CD4-positive, alpha-beta T cell (primary cell): Measurements from ENCODE around the gene KCNH2. TPM values are rescaled to one million over a fixed set of nuclear protein-coding genes. Genes with fewer than 3 reads are reported as not detected.
"Not testable (repeated sequence)": the region's sequence is repeated elsewhere in the genome, so short reads cannot be mapped to it uniquely, and the experiment has no call there.

Source experiments
- ATAC-seq: fragments of 200-7000 bp; cut with Tn5 transposase; one replicate; pipeline ENCODE4 v1.10.0; 2022; ENCODE audit warnings: mild to moderate bottlenecking; ENCODE audit not compliant: poor library complexity
- CTCF ChIA-PET: fragments of 350-600 bp; sonication (Branson Sonifier 250); formaldehyde crosslinking; loops from one replicate; lab custom pipeline; 2021; ENCODE audit warnings: antibody characterized with exemption, inconsistent platforms; lab: Charles Lee
- POLR2A ChIA-PET: fragments of 350-600 bp; sonication (Branson Sonifier 250); formaldehyde crosslinking; loops from one replicate; lab custom pipeline; 2021; ENCODE audit warnings: antibody characterized with exemption, inconsistent platforms; lab: Charles Lee
- DNase-seq, 14 experiments: peaks; one replicate each; pipeline ENCODE4 v3.0.0-alpha.2; 2013 to 2020; ENCODE audit warnings: mixed read lengths in 2 of 14
- H3K27ac ChIP-seq, 2 donors: one replicate each; pipeline versions ENCODE4 v1.5.1 to v1.7.0; 2013; ENCODE audit warnings: low read length in 2 of 2, low read depth in 1 of 2, mild to moderate bottlenecking in 1 of 2
- H3K27me3 ChIP-seq, 2 experiments: 1 replicate in 1 of 2; 2 replicates in 1 of 2; pipeline versions ENCODE4 v1.6.1 to v1.7.0; 2013; ENCODE audit warnings: low read length in 2 of 2, control low read depth in 1 of 2, mild to moderate bottlenecking in 1 of 2, moderate library complexity in 1 of 2; ENCODE audit not compliant: insufficient read depth in 2 of 2, control insufficient read depth in 1 of 2
- H3K36me3 ChIP-seq: one replicate; pipeline ENCODE4 v1.6.1; 2013; ENCODE audit warnings: low read length, control low read depth; ENCODE audit not compliant: insufficient read depth
- H3K4me1 ChIP-seq: one replicate; pipeline ENCODE4 v1.6.1; 2013; ENCODE audit warnings: low read length, control low read depth; ENCODE audit not compliant: insufficient read depth
- H3K4me3 ChIP-seq: one replicate; pipeline ENCODE4 v1.5.1; 2013; ENCODE audit warnings: mild to moderate bottlenecking, low read length, moderate library complexity
- H3K9me3 ChIP-seq, 2 experiments: 1 replicate in 1 of 2; 2 replicates in 1 of 2; pipeline versions ENCODE4 v1.6.1 to v1.7.0; 2013; ENCODE audit warnings: low read length in 2 of 2, mild to moderate bottlenecking in 2 of 2, control low read depth in 1 of 2, moderate library complexity in 1 of 2; ENCODE audit not compliant: control insufficient read depth in 1 of 2, insufficient read depth in 1 of 2
- H3K27ac Mint-ChIP-seq: one replicate; pipeline ENCODE4 v1.8.0; 2020; ENCODE audit warnings: mixed read lengths
- H3K27me3 Mint-ChIP-seq: one replicate; pipeline ENCODE4 v1.8.0; 2021; ENCODE audit warnings: mixed read lengths
- H3K36me3 Mint-ChIP-seq: one replicate; pipeline ENCODE4 v1.8.0; 2021; ENCODE audit warnings: low read depth, mixed read lengths
- H3K4me1 Mint-ChIP-seq: one replicate; pipeline ENCODE4 v1.8.0; 2021; ENCODE audit warnings: low read depth, mixed read lengths
- H3K4me3 Mint-ChIP-seq: one replicate; pipeline ENCODE4 v1.8.0; 2020; ENCODE audit warnings: mild to moderate bottlenecking, mixed read lengths
- H3K9me3 Mint-ChIP-seq: one replicate; pipeline ENCODE4 v1.8.0; 2020; ENCODE audit warnings: mixed read lengths
- intact Hi-C, 2 experiments: fragments of 100-400 bp; cut with DNase I in 1 of 2; cut with micrococcal nuclease in 1 of 2; formaldehyde crosslinking; loops; one replicate each; pipeline versions ENCODE4 v1.15.1 to v1.9.0; 2023 to 2025; cut with DNase I, micrococcal nuclease
- polyA plus RNA-seq, 2 donors: library from polyadenylated mRNA; unstranded; fragments of 120-200 nt; gene quantifications; one replicate each; pipeline ENCODE4 v1.2.1, GENCODE V29; 2013
- total RNA-seq, 174 experiments: library from RNA in 2 of 174; stranded (reverse) in 2 of 174; gene quantifications; one replicate each; pipeline ENCODE4 v1.2.3 and lab custom pipeline; 2021 to 2026
- TF ChIP-seq, protein P1 (sequence below): fragments of 200-600 bp; IDR thresholded peaks from one replicate; pipeline ENCODE4 v1.8.0; 2022; ENCODE audit warnings: antibody characterized with exemption, mild to moderate bottlenecking

The KCNH2 gene, protein sequence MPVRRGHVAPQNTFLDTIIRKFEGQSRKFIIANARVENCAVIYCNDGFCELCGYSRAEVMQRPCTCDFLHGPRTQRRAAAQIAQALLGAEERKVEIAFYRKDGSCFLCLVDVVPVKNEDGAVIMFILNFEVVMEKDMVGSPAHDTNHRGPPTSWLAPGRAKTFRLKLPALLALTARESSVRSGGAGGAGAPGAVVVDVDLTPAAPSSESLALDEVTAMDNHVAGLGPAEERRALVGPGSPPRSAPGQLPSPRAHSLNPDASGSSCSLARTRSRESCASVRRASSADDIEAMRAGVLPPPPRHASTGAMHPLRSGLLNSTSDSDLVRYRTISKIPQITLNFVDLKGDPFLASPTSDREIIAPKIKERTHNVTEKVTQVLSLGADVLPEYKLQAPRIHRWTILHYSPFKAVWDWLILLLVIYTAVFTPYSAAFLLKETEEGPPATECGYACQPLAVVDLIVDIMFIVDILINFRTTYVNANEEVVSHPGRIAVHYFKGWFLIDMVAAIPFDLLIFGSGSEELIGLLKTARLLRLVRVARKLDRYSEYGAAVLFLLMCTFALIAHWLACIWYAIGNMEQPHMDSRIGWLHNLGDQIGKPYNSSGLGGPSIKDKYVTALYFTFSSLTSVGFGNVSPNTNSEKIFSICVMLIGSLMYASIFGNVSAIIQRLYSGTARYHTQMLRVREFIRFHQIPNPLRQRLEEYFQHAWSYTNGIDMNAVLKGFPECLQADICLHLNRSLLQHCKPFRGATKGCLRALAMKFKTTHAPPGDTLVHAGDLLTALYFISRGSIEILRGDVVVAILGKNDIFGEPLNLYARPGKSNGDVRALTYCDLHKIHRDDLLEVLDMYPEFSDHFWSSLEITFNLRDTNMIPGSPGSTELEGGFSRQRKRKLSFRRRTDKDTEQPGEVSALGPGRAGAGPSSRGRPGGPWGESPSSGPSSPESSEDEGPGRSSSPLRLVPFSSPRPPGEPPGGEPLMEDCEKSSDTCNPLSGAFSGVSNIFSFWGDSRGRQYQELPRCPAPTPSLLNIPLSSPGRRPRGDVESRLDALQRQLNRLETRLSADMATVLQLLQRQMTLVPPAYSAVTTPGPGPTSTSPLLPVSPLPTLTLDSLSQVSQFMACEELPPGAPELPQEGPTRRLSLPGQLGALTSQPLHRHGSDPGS
- total RNA-seq (1 to 10 TPM; 1.9 to 2.3 TPM), total RNA-seq (lab: John Stamatoyannopoulos, UW) (0.13 to 10.3 (median 1.5) reads per million in 172 experiments)
- polyA plus RNA-seq (2013, experiment 1 of 2) = 2.0 TPM
- polyA plus RNA-seq (2013, experiment 2 of 2) = 3.9 TPM

DNA sequence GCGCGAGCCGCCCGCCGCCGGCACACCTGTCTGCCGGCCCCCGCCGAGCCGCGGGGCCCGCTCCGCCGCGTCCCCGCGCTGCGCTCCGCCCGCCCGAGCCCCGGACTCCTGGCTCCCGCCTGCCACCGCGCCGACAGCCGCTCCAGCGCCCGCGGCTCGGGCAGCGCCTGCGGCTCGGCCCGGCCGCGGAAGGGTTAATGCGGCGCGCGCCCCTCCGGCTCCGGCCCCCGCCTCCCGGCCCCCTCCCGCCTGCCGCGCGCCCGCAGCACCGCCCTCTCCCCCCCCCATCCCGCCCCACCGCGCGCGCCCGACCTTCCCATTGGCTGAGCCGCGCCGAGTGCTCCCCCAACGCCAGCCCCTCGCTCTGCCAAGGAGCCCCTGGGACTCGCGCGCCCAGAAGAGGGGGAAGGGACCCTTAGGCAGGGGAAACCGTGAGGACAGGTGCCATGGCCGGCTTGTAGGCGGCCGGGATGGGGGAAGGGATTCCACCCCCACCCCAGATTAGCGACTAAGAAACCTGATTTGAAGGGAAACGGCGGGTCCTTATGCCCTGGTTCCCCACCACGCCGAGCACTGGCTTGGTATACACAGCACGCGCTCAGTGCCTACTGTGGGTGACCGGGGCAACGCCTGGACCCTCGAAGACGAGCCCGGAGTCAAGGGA, at the start of gene KCNH2:
KCNH2 (minus strand) TSS at position 196 of the 664 bp plus-strand sequence. CDS start 408 bp downstream, outside the sequence.
- H3K4me1 Mint-ChIP-seq = peaks cover 51% of the 10 kb centered on the region
- H3K36me3 ChIP-seq = no peaks in the 10 kb centered on the region
- intact Hi-C loops = loop anchor here (5.0 to 10.0 kb wide), 2 partner anchors 34 to 107 kb away; partner anchors contain the start of genes AGAP3 (in 1 of the 2), FASTK (in 1 of the 2) and TMUB1 (in 1 of the 2)
- H3K27me3 ChIP-seq = peaks cover 35 to 41% of the 10 kb centered on the region in 2 experiments
- no peaks in the 10 kb centered on the region for H3K36me3 Mint-ChIP-seq
- DNase-seq (peak in 9 of 14 experiments; percentile 27 to 63 (median 42)), ATAC-seq (no peak)
- H3K4me3 ChIP-seq = peak within 1 kb of the TSS; percentile 33
- no peak within 1 kb of the TSS for H3K27ac ChIP-seq
- H3K9me3 Mint-ChIP-seq = no peaks in the 10 kb centered on the region
- H3K27me3 Mint-ChIP-seq = peaks cover 54% of the 10 kb centered on the region
- CTCF ChIA-PET = interaction anchor here (0.7 to 1.6 kb wide), 4 partner anchors 8 to 40 kb away, joined by 3 to 7 read pairs (median 3); no protein-coding TSS in a partner anchor
- H3K27ac Mint-ChIP-seq = peak within 1 kb of the TSS; percentile 77
- POLR2A ChIA-PET = interaction anchor here (1.2 to 2.8 kb wide), 4 partner anchors 33 to 50 kb away, joined by 4 to 12 read pairs (median 6); partner anchors contain the start of gene ABCB8
- TF ChIP-seq, protein P1, sequence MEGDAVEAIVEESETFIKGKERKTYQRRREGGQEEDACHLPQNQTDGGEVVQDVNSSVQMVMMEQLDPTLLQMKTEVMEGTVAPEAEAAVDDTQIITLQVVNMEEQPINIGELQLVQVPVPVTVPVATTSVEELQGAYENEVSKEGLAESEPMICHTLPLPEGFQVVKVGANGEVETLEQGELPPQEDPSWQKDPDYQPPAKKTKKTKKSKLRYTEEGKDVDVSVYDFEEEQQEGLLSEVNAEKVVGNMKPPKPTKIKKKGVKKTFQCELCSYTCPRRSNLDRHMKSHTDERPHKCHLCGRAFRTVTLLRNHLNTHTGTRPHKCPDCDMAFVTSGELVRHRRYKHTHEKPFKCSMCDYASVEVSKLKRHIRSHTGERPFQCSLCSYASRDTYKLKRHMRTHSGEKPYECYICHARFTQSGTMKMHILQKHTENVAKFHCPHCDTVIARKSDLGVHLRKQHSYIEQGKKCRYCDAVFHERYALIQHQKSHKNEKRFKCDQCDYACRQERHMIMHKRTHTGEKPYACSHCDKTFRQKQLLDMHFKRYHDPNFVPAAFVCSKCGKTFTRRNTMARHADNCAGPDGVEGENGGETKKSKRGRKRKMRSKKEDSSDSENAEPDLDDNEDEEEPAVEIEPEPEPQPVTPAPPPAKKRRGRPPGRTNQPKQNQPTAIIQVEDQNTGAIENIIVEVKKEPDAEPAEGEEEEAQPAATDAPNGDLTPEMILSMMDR = no peak
- H3K4me1 ChIP-seq = peaks cover 59% of the 10 kb centered on the region
- peaks cover 0 to 9% of the 10 kb centered on the region in 2 experiments for H3K9me3 ChIP-seq
- peak within 1 kb of the TSS; percentile 90 for H3K4me3 Mint-ChIP-seq

DNA sequence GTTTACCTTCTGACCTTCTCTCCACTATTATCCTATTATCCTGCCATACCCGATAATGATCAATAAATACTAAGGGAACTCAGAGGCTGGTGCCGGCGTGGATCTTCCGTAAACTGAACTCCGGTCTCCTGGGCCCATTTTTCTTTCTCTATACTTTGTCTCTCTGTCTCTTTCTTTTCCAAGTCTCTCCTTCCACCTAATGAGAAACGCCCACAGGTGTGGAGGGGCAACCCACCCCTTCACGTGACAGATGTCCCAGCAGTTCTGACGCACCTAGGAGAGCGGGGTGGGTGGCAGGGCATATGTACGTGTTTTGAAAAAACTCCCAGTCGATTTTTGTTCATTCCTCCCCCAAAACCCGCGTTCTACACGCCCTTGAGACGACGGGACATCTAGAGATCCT, 49.6 kb upstream of the KCNH2 start:
- peak; percentile 35 for ATAC-seq
- not testable (repeated sequence) for H3K27me3 Mint-ChIP-seq, H3K27me3 ChIP-seq, H3K36me3 ChIP-seq, DNase-seq, H3K9me3 Mint-ChIP-seq, H3K9me3 ChIP-seq
- peaks cover 41% of the 10 kb centered on the region for H3K4me1 Mint-ChIP-seq
- peaks cover 25% of the 10 kb centered on the region for H3K36me3 Mint-ChIP-seq
- peak overlapping the region; percentile 98 for H3K27ac Mint-ChIP-seq
- peak overlapping the region; percentile 96 for H3K4me3 Mint-ChIP-seq
- H3K27ac ChIP-seq = peak overlapping the region; percentile 80 to 96
- ChIA-PET POLR2A (interaction anchor here (0.7 to 2.4 kb wide), 23 partner anchors 9 to 658 kb away, joined by 3 to 77 read pairs (median 4); partner anchors contain the start of genes AGAP3, CDK5, FASTK and GIMAP8), CTCF (interaction anchor here (0.9 to 4.0 kb wide), 11 partner anchors 10 to 1404 kb away, joined by 3 to 39 read pairs (median 5); partner anchors contain the start of genes ABCF2, NUB1 and TMUB1)
- intact Hi-C loops = loop anchor here (1.0 to 2.0 kb wide), 7 partner anchors 13 to 84 kb away; partner anchors contain the start of genes FASTK (in 1 of the 2), SLC4A2 (in 1 of the 2) and TMUB1 (in 1 of the 2)
- peaks cover 22% of the 10 kb centered on the region for H3K4me1 ChIP-seq
- peak overlapping the region; percentile 74 for H3K4me3 ChIP-seq

DNA sequence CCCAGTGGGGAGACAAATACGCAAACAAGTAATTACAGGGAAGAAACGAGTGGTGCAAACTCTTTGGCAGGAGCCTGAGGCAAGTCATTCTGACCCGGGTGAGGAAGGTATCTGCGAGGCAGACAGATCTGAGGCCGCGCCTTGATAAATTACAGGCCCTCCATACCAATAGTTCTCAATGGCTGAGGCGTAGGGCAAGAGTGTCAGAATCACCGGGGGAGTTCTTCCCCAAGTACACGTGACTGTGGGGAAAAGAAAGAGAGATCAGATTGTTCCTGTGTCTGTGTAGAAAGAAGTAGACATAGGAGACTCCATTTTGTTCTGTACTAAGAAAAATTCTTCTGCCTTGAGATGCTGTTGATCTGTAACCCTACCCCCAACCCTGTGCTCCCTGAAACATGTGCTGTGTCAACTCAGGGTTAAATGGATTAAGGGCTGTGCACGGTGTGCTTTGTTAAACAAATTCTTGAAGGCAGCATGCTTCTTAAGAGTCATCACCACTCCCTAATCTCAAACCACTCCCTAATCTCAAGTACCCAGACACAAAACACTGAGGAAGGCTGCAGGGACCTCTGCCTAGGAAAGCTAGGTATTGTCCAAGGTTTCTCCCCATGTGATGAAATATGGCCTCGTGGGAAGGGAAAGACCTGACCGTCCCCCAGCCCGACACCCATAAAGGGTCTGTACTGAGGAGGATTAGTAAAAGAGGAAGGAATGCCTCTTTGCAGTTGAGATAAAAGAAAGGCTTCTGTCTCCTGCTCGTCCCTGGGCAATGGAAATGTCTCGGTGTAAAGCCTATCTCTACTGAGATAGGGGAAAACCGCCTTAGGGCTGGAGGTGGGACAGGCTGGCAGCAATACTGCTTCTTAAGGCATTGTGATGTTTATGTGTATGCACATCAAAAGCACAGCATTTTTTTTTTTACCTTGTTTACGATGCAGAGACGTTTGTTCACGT, 48.9 kb upstream of the KCNH2 start:
- not testable (repeated sequence) for H3K36me3 ChIP-seq, H3K27me3 Mint-ChIP-seq, ATAC-seq, DNase-seq, H3K4me3 ChIP-seq, H3K9me3 Mint-ChIP-seq, H3K9me3 ChIP-seq, H3K27me3 ChIP-seq
- intact Hi-C loops = loop anchor here in 1 of 2 experiments (1.0 kb wide), 1 partner anchor 35 kb away; no protein-coding TSS in a partner anchor
- Mint-ChIP-seq H3K36me3 (peaks cover 24% of the 10 kb centered on the region), H3K27ac (peak overlapping the region; percentile 98), H3K4me1 (peaks cover 41% of the 10 kb centered on the region), H3K4me3 (peak overlapping the region; percentile 96)
- peak overlapping the region; percentile 80 to 96 for H3K27ac ChIP-seq
- CTCF ChIA-PET = interaction anchor here (1.1 to 4.0 kb wide), 3 partner anchors 9 to 314 kb away, joined by 3 to 39 read pairs (median 7); partner anchors contain the start of gene NUB1
- peaks cover 22% of the 10 kb centered on the region for H3K4me1 ChIP-seq
- POLR2A ChIA-PET = interaction anchor here (0.7 to 2.4 kb wide), 14 partner anchors 8 to 657 kb away, joined by 3 to 77 read pairs (median 4); partner anchors contain the start of genes CDK5, GIMAP8 and SLC4A2
